Neutrophil (primary cell): ENCODE measurements around the gene TANGO2.

Source experiments
- H3K27ac ChIP-seq: fragments of 200-600 bp; sonication (generic); 2 replicates; pipeline ENCODE4 v1.5.1; 2016; ENCODE audit warnings: mild to moderate bottlenecking, moderate library complexity
- H3K27me3 ChIP-seq: fragments of 200-600 bp; sonication (generic); 2 replicates; pipeline ENCODE4 v1.6.0; 2016; ENCODE audit warnings: mild to moderate bottlenecking
- H3K36me3 ChIP-seq: fragments of 200-600 bp; sonication (generic); 2 replicates; pipeline ENCODE4 v1.5.1; 2017
- H3K4me1 ChIP-seq, 2 experiments: fragments of 200-600 bp in 1 of 2; sonication (generic) in 1 of 2; 1 replicate in 1 of 2; 2 replicates in 1 of 2; pipeline versions ENCODE4 v1.5.1 to v1.6.1; 2013 to 2016; ENCODE audit warnings: low read depth in 1 of 2, low read length in 1 of 2, mild to moderate bottlenecking in 1 of 2, moderate library complexity in 1 of 2; ENCODE audit not compliant: control insufficient read depth in 1 of 2, insufficient read depth in 1 of 2
- H3K4me3 ChIP-seq, 2 experiments: fragments of 200-600 bp in 1 of 2; sonication (generic) in 1 of 2; 1 replicate in 1 of 2; 2 replicates in 1 of 2; pipeline ENCODE4 v1.5.1; 2013 to 2016; ENCODE audit warnings: low read depth in 1 of 2, low read length in 1 of 2, mild to moderate bottlenecking in 1 of 2, moderate library complexity in 1 of 2
- H3K9me3 ChIP-seq: fragments of 200-600 bp; sonication (generic); 2 replicates; pipeline ENCODE4 v1.5.1; 2016
- CTCF ChIP-seq: fragments of 200-600 bp; sonication (generic); IDR thresholded peaks from 2 replicates; pipeline ENCODE4 v1.5.1; 2016; ENCODE audit warnings: antibody characterized with exemption

Gene TANGO2

GRCh38 chr22:19994851-19995610 is 25.9 kb upstream of the TANGO2 start:
- H3K27me3 ChIP-seq, result peaks cover 7% of the 10 kb centered on the region
- no peak for TF ChIP-seq CTCF

DNA sequence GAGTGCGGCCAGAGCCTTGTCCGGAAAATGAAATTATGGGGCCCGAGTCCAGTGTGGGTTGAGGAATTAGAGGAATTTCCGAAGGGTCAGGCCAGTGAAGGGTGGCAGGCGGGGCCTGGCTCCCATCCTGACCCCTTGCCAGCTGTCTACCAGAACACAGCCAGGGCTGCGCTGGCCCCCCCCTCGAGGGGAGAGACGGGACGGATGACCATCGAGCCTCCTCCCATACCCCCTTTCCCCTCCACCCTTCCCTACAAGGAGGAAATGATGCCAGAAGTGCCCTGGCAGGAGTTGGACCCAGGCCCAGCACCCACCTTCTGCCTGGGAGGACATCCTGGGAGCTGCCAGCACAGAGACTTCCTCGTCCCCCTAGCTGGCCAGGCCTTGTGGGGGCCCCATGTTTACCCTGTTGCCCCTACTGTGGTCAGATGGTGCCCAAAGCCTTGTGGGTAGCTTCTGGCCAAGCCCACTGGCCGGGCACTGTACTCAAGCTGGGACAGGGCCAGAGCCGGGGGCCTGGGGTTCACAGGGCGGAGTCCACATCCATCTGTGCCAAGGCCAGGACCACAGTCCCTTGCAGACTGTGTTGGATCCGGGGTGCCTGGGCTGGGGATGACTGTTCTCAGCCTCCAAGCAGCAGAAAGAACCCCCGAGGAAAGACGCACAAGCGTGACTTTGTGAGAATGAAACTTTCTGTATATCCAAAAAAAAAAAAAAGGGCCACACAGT is 25.1 kb upstream of the TANGO2 start:
- no peak overlapping the region for H3K27ac ChIP-seq

More at GRCh38 chr22:19994851-19995610, 25.9 kb upstream of the TANGO2 start:
- Histone ChIP-seq H3K4me1 (no peaks in the 10 kb centered on the region), H3K4me3 (no peak overlapping the region), H3K27ac (no peak overlapping the region), H3K36me3 (no peaks in the 10 kb centered on the region), H3K9me3 (no peaks in the 10 kb centered on the region)

DNA sequence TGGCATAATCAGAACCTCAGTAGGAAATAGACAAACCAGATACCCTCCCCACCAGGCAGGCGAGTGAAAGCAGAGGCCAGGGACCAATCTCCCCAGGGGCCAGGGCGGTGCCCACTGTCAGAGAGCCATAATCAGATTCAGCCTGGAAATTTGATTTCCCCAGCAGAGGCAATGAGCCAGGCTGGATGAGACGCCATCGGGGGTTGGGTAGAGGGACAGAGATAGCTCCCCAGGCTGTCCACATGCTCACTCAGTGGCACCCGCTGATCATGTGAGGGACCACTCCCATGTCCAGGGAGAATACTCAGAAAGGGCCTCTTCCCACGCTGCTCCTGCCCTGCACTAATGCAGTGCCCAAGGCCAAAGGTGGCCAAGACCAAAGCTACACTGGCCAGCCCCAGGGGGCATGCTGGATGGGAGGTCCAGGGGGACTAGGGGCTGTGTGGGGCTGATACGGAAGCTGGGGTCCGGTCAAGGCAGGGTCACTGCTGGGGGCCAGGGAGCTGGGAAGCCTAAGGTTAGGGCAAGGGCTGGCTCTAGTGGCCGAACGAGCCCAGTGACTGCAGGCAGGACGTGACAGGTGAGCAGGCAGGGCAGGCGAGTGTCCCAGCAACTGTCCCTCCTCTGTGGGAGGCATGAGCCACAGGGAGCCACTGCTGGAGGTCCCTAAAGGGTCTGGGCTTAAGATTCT is 24.1 kb upstream of the TANGO2 start:
- H3K27me3 ChIP-seq, result peaks cover 23% of the 10 kb centered on the region
- no peak overlapping the region for H3K4me3 ChIP-seq
- no peak for TF ChIP-seq CTCF
- no peaks in the 10 kb centered on the region for H3K36me3 ChIP-seq
- H3K4me1 ChIP-seq, result no peaks in the 10 kb centered on the region
- no peak overlapping the region for H3K27ac ChIP-seq
- no peaks in the 10 kb centered on the region for H3K9me3 ChIP-seq

More for the DNA sequence above, 25.1 kb upstream of the TANGO2 start:
- Histone ChIP-seq H3K4me1 (no peaks in the 10 kb centered on the region), H3K9me3 (no peaks in the 10 kb centered on the region), H3K27me3 (peaks cover 14% of the 10 kb centered on the region), H3K4me3 (no peak overlapping the region), H3K36me3 (no peaks in the 10 kb centered on the region)
- TF ChIP-seq CTCF, result no peak

DNA sequence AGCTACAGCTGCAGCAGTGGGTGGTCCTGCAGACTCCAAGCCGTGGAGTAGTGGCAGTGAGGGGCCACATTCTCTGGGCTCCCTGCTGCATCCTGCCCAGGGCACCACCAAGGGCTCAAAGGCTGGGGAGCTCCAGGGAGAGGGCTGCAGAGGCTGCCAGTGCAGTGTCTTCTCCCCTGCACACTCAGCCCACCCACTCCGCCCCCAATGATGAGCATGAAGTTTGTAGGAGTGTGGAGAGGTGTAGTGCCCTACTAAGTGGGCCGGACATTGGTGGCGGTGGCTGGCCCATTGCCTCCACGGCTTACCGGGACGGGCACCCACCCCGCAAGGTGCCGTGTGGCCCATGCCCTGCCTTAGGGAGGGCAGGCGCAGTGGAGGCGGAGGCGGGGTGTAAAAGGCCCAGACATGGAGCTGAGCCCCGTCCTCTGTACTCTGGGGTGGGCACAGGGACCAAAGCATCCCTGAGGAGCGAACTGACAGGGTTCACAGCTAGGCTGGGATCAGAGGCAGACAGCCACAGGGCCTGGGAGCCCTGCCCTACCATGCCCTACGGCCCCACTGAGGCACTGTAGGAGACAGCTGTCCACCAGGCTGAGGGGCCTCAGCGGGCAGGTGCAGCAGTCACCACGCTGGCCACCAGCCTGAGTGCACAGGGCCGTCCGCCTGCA is 23.2 kb upstream of the TANGO2 start:
- H3K27ac ChIP-seq, result no peak overlapping the region
- no peaks in the 10 kb centered on the region for H3K36me3 ChIP-seq
- TF ChIP-seq CTCF, result no peak
- no peaks in the 10 kb centered on the region for H3K4me1 ChIP-seq
- no peak overlapping the region for H3K4me3 ChIP-seq
- peaks cover 23% of the 10 kb centered on the region for H3K27me3 ChIP-seq
- no peaks in the 10 kb centered on the region for H3K9me3 ChIP-seq

- Histone ChIP-seq H3K4me1 (no peaks in the 10 kb centered on the region), H3K4me3 (no peak overlapping the region), H3K27me3 (peaks cover 23% of the 10 kb centered on the region), H3K36me3 (no peaks in the 10 kb centered on the region), H3K9me3 (no peaks in the 10 kb centered on the region), H3K27ac (no peak overlapping the region)
- no peak for TF ChIP-seq CTCF
Observed at GRCh38 chr22:19998232-19998951, 22.5 kb upstream of the TANGO2 start.
